Astrocyte (in vitro differentiated cells and primary cell): ENCODE data around the gene ANKH. TPM values are rescaled to one million over a fixed set of nuclear protein-coding genes. Genes with fewer than 3 reads are reported as not detected.
A peak's percentile ranks its signal among the peaks of the same experiment; 100 is the strongest.

Experiments used
- DNase-seq: peaks from one replicate; pipeline ENCODE4 v3.0.0-alpha.2; 2010; ENCODE audit warnings: low read depth
- FAIRE-seq: peaks from 2 replicates; lab custom pipeline; 2011; peaks lifted over from hg19 to GRCh38; lab: Jason Lieb, UNC
- H2AFZ ChIP-seq: 2 replicates; pipeline ENCODE4 v1.6.0; 2012; ENCODE audit warnings: low read depth, low read length, inconsistent platforms
- H3K27ac ChIP-seq: 2 replicates; pipeline ENCODE4 v1.5.1; 2011; ENCODE audit warnings: low read depth, low read length, inconsistent platforms
- H3K27me3 ChIP-seq: 2 replicates; pipeline ENCODE4 v1.6.0; 2011; ENCODE audit warnings: low read length, inconsistent platforms; ENCODE audit not compliant: insufficient read depth
- H3K36me3 ChIP-seq: 2 replicates; pipeline ENCODE4 v1.5.1; 2011; ENCODE audit warnings: low read length, inconsistent platforms; ENCODE audit not compliant: insufficient read depth
- H3K4me1 ChIP-seq: 2 replicates; pipeline ENCODE4 v1.5.1; 2011; ENCODE audit warnings: low read length, inconsistent platforms; ENCODE audit not compliant: insufficient read depth
- H3K4me2 ChIP-seq: 2 replicates; pipeline ENCODE4 v1.6.0; 2012; ENCODE audit warnings: low read length, inconsistent platforms
- H3K4me3 ChIP-seq: 2 replicates; pipeline ENCODE4 v1.5.1; 2011; ENCODE audit warnings: low read depth, mild to moderate bottlenecking, low read length, inconsistent platforms; ENCODE audit not compliant: insufficient read depth
- H3K79me2 ChIP-seq: 2 replicates; pipeline ENCODE4 v1.6.0; 2012; ENCODE audit warnings: mild to moderate bottlenecking, low read length, inconsistent platforms; ENCODE audit not compliant: insufficient read depth
- H3K9ac ChIP-seq: 2 replicates; pipeline ENCODE4 v1.6.0; 2012; ENCODE audit warnings: mild to moderate bottlenecking, low read length, inconsistent platforms
- H3K9me3 ChIP-seq: 2 replicates; pipeline ENCODE4 v1.5.1; 2012; ENCODE audit warnings: low read depth, mild to moderate bottlenecking, low read length, inconsistent platforms; ENCODE audit not compliant: insufficient read depth
- H4K20me1 ChIP-seq: 2 replicates; pipeline ENCODE4 v1.6.0; 2012; ENCODE audit warnings: low read length, inconsistent platforms; ENCODE audit not compliant: insufficient read depth
- H3K27ac Mint-ChIP-seq: one replicate; pipeline ENCODE4 v1.8.0; 2021; ENCODE audit warnings: mild to moderate bottlenecking, mixed read lengths; ENCODE audit not compliant: unreplicated experiment
- H3K27me3 Mint-ChIP-seq: one replicate; pipeline ENCODE4 v1.8.0; 2021; ENCODE audit warnings: low read depth, mixed read lengths; ENCODE audit not compliant: unreplicated experiment
- H3K36me3 Mint-ChIP-seq: one replicate; pipeline ENCODE4 v1.8.0; 2021; ENCODE audit warnings: low read depth, mixed read lengths; ENCODE audit not compliant: unreplicated experiment
- H3K4me1 Mint-ChIP-seq: one replicate; pipeline ENCODE4 v1.8.0; 2021; ENCODE audit warnings: low read depth, mixed read lengths; ENCODE audit not compliant: unreplicated experiment
- H3K4me3 Mint-ChIP-seq: one replicate; pipeline ENCODE4 v1.8.0; 2021; ENCODE audit warnings: mild to moderate bottlenecking, moderate library complexity, mixed read lengths; ENCODE audit not compliant: unreplicated experiment
- H3K9me3 Mint-ChIP-seq: one replicate; pipeline ENCODE4 v1.8.0; 2021; ENCODE audit warnings: mild to moderate bottlenecking, mixed read lengths; ENCODE audit not compliant: unreplicated experiment
- CTCF ChIP-seq: IDR thresholded peaks from 2 replicates; pipeline ENCODE4 v1.5.1; 2011; ENCODE audit warnings: low read depth, mild to moderate bottlenecking, inconsistent platforms, low read length, moderate library complexity; ENCODE audit not compliant: insufficient read depth
- EZH2 ChIP-seq: IDR thresholded peaks from 2 replicates; pipeline ENCODE4 v1.6.1; 2012; ENCODE audit warnings: mild to moderate bottlenecking, low read length, inconsistent platforms; ENCODE audit not compliant: insufficient read depth
- total RNA-seq: library from RNA; stranded (reverse); gene quantifications from 2 replicates; pipeline ENCODE4 v1.2.1, GENCODE V29; 2021

The ANKH gene
- total RNA-seq, 1 donor from 2014 or later, result 15.8 TPM

- DNase-seq (peak; percentile 84), FAIRE-seq (no peak)
- peaks cover 80% of the 10 kb centered on the region for H4K20me1 ChIP-seq
Observed at GRCh38 chr5:14669975-14670374, 201.6 kb downstream of the ANKH start.

GRCh38 chr5:14669415-14669814 is 202.2 kb downstream of the ANKH start:
- no peaks in the 10 kb centered on the region for H3K36me3 ChIP-seq
- TF ChIP-seq EZH2, result no peak
- TF ChIP-seq CTCF, result no peak
- H3K27ac Mint-ChIP-seq, result no peak overlapping the region
- no peak overlapping the region for H3K9ac ChIP-seq
- no peak overlapping the region for H3K4me3 Mint-ChIP-seq
- no peaks in the 10 kb centered on the region for H3K9me3 Mint-ChIP-seq
- no peak overlapping the region for H3K4me2 ChIP-seq
- DNase-seq (no peak), FAIRE-seq (no peak)
- H3K9me3 ChIP-seq, result no peaks in the 10 kb centered on the region
- H3K4me3 ChIP-seq, result no peak overlapping the region
- H3K27ac ChIP-seq, result no peak overlapping the region
- peaks cover 26% of the 10 kb centered on the region for H3K4me1 ChIP-seq
- H3K4me1 Mint-ChIP-seq, result peaks cover 42% of the 10 kb centered on the region
- H4K20me1 ChIP-seq, result peaks cover 77% of the 10 kb centered on the region
- H3K36me3 Mint-ChIP-seq, result no peaks in the 10 kb centered on the region
- no peaks in the 10 kb centered on the region for H3K27me3 ChIP-seq
- H2AFZ ChIP-seq, result no peak overlapping the region
- peaks cover 94% of the 10 kb centered on the region for H3K79me2 ChIP-seq
- no peaks in the 10 kb centered on the region for H3K27me3 Mint-ChIP-seq

More at GRCh38 chr5:14669975-14670374, 201.6 kb downstream of the ANKH start:
- peaks cover 98% of the 10 kb centered on the region for H3K79me2 ChIP-seq
- H3K36me3 ChIP-seq, result no peaks in the 10 kb centered on the region
- no peak overlapping the region for H2AFZ ChIP-seq
- H3K27ac ChIP-seq, result no peak overlapping the region
- Mint-ChIP-seq H3K36me3 (no peaks in the 10 kb centered on the region), H3K4me3 (no peak overlapping the region), H3K9me3 (no peaks in the 10 kb centered on the region), H3K27me3 (no peaks in the 10 kb centered on the region), H3K27ac (peak overlapping the region; percentile 47), H3K4me1 (peaks cover 46% of the 10 kb centered on the region)
- H3K27me3 ChIP-seq, result no peaks in the 10 kb centered on the region
- no peaks in the 10 kb centered on the region for H3K9me3 ChIP-seq
- peak overlapping the region; percentile 12 for H3K4me2 ChIP-seq
- H3K9ac ChIP-seq, result no peak overlapping the region
- no peak overlapping the region for H3K4me3 ChIP-seq
- peaks cover 26% of the 10 kb centered on the region for H3K4me1 ChIP-seq
- TF ChIP-seq CTCF (no peak), EZH2 (no peak)

- Mint-ChIP-seq H3K27ac (no peak overlapping the region), H3K4me3 (no peak overlapping the region)
Observed at GRCh38 chr5:14668181-14668591, 203.4 kb downstream of the ANKH start.

More at GRCh38 chr5:14668181-14668591, 203.4 kb downstream of the ANKH start:
- FAIRE-seq (no peak), DNase-seq (no peak)
- H3K27ac ChIP-seq, result no peak overlapping the region
- TF ChIP-seq CTCF, result no peak
- no peak for TF ChIP-seq EZH2
- peaks cover 83% of the 10 kb centered on the region for H3K79me2 ChIP-seq
- H3K4me1 ChIP-seq, result peaks cover 32% of the 10 kb centered on the region
- H3K4me3 ChIP-seq, result no peak overlapping the region
- H2AFZ ChIP-seq, result no peak overlapping the region
- H3K9ac ChIP-seq, result no peak overlapping the region
- no peaks in the 10 kb centered on the region for H3K27me3 Mint-ChIP-seq
- H3K9me3 ChIP-seq, result no peaks in the 10 kb centered on the region
- no peaks in the 10 kb centered on the region for H3K36me3 ChIP-seq
- H4K20me1 ChIP-seq, result peaks cover 69% of the 10 kb centered on the region
- no peaks in the 10 kb centered on the region for H3K36me3 Mint-ChIP-seq
- H3K27me3 ChIP-seq, result no peaks in the 10 kb centered on the region
- H3K4me2 ChIP-seq, result no peak overlapping the region
- no peaks in the 10 kb centered on the region for H3K9me3 Mint-ChIP-seq
- peaks cover 38% of the 10 kb centered on the region for H3K4me1 Mint-ChIP-seq
